DND-41 (cell line): ENCODE measurements around the gene ZDHHC14.

Source experiments
- ATAC-seq: fragments of 200-7000 bp; cut with Tn5 transposase; 3 replicates; pipeline ENCODE4 v1.9.1; 2021; ENCODE audit warnings: low read depth; ENCODE audit not compliant: insufficient read depth
- DNase-seq: peaks from one replicate; pipeline ENCODE4 v3.0.0-alpha.2; 2020
- H2AFZ ChIP-seq: 2 replicates; pipeline ENCODE4 v1.6.0; 2012; ENCODE audit warnings: low read depth, low read length
- H3K27ac ChIP-seq: 2 replicates; pipeline ENCODE4 v1.5.1; 2012; ENCODE audit warnings: low read length, inconsistent platforms
- H3K27me3 ChIP-seq: fragments of 200-600 bp; sonication (generic); 2 replicates; pipeline ENCODE4 v1.6.0; 2012; ENCODE audit warnings: low read length, mild to moderate bottlenecking, inconsistent platforms; ENCODE audit not compliant: insufficient read depth, poor library complexity
- H3K36me3 ChIP-seq: 2 replicates; pipeline ENCODE4 v1.5.1; 2012; ENCODE audit warnings: low read length, inconsistent platforms; ENCODE audit not compliant: insufficient read depth
- H3K4me1 ChIP-seq: 2 replicates; pipeline ENCODE4 v1.5.1; 2012; ENCODE audit warnings: mild to moderate bottlenecking, low read length; ENCODE audit not compliant: insufficient read depth
- H3K4me2 ChIP-seq: 2 replicates; pipeline ENCODE4 v1.6.0; 2012; ENCODE audit warnings: mild to moderate bottlenecking, moderate library complexity, low read length, inconsistent platforms; ENCODE audit not compliant: insufficient read depth
- H3K4me3 ChIP-seq, 2 experiments: fragments of 200-600 bp in 1 of 2; shearing (Covaris generic) in 1 of 2; 2 replicates each; pipeline ENCODE4 v1.5.1; 2012 to 2016; ENCODE audit warnings: inconsistent platforms in 2 of 2, low read length in 2 of 2, mild to moderate bottlenecking in 2 of 2, low read depth in 1 of 2, moderate library complexity in 1 of 2
- H3K79me2 ChIP-seq: 2 replicates; pipeline ENCODE4 v1.6.0; 2012; ENCODE audit warnings: low read length, inconsistent platforms; ENCODE audit not compliant: insufficient read depth
- H3K9ac ChIP-seq: 2 replicates; pipeline ENCODE4 v1.6.0; 2012; ENCODE audit warnings: low read depth, mild to moderate bottlenecking, inconsistent platforms, low read length, moderate library complexity
- H3K9me3 ChIP-seq: 2 replicates; pipeline ENCODE4 v1.5.1; 2012; ENCODE audit warnings: low read length, moderate library complexity, mild to moderate bottlenecking, inconsistent platforms; ENCODE audit not compliant: insufficient read depth, severe bottlenecking
- H4K20me1 ChIP-seq: 2 replicates; pipeline ENCODE4 v1.6.0; 2012; ENCODE audit warnings: low read length; ENCODE audit not compliant: insufficient read depth
- EZH2 ChIP-seq: IDR thresholded peaks from 3 replicates; pipeline ENCODE4 v1.6.1; 2012; ENCODE audit warnings: borderline replicate concordance, low read depth, mild to moderate bottlenecking, moderate library complexity, low read length, inconsistent platforms; ENCODE audit not compliant: severe bottlenecking
- TF ChIP-seq, protein P1 (sequence below): IDR thresholded peaks from 2 replicates; pipeline ENCODE4 v1.5.1; 2012; ENCODE audit warnings: borderline replicate concordance, low read length, moderate library complexity, mild to moderate bottlenecking; ENCODE audit not compliant: poor library complexity, severe bottlenecking; ENCODE audit errors: extremely low read depth

ZDHHC14 gene

DNA sequence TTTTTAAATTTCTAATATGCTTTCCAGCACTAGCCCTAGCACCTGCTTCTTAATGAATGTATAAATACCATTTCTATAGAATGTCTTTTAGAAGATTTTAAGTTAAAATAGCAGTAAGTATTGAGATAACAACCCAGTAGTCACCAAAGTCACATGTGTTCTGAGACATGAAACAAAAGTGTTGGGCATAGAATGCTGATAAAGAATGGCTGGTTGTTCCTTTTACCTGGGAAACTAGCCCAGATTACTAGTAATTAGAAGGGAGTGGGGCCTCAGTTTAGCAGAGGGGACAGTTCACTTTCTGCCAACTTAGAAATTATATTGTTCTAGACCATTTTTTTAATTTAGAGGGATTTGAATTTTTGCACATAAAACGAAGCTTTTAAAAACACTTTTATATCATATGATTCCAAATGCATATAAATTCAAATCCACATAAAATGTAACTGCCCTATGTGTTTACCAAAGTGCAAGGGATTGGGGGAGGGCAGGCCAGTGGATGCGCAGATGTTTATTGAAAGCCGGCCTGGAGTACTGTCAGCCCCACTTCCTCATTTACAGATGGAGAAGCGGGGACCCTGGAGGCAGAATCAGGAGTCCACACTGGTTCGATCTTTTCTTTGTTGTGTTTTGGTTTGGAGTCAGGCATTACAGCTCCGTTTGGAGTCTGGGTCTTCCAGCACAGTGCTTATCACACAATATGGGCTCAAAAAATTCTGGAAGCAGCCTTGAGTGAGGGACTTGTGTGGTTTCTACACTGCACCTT is 139.8 kb downstream of the ZDHHC14 start:
- no peak overlapping the region for H3K9ac ChIP-seq
- no peaks in the 10 kb centered on the region for H4K20me1 ChIP-seq
- ATAC-seq = no peak
- H3K79me2 ChIP-seq = no peaks in the 10 kb centered on the region
- H3K4me2 ChIP-seq = no peak overlapping the region
- H3K9me3 ChIP-seq = no peaks in the 10 kb centered on the region
- H3K36me3 ChIP-seq = no peaks in the 10 kb centered on the region
- H2AFZ ChIP-seq = no peak overlapping the region
- H3K4me3 ChIP-seq = no peak overlapping the region
- TF ChIP-seq, protein P1, sequence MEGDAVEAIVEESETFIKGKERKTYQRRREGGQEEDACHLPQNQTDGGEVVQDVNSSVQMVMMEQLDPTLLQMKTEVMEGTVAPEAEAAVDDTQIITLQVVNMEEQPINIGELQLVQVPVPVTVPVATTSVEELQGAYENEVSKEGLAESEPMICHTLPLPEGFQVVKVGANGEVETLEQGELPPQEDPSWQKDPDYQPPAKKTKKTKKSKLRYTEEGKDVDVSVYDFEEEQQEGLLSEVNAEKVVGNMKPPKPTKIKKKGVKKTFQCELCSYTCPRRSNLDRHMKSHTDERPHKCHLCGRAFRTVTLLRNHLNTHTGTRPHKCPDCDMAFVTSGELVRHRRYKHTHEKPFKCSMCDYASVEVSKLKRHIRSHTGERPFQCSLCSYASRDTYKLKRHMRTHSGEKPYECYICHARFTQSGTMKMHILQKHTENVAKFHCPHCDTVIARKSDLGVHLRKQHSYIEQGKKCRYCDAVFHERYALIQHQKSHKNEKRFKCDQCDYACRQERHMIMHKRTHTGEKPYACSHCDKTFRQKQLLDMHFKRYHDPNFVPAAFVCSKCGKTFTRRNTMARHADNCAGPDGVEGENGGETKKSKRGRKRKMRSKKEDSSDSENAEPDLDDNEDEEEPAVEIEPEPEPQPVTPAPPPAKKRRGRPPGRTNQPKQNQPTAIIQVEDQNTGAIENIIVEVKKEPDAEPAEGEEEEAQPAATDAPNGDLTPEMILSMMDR = no peak
- TF ChIP-seq EZH2 = no peak
- no peaks in the 10 kb centered on the region for H3K4me1 ChIP-seq
- no peaks in the 10 kb centered on the region for H3K27me3 ChIP-seq
- H3K27ac ChIP-seq = no peak overlapping the region
- DNase-seq = no peak

DNA sequence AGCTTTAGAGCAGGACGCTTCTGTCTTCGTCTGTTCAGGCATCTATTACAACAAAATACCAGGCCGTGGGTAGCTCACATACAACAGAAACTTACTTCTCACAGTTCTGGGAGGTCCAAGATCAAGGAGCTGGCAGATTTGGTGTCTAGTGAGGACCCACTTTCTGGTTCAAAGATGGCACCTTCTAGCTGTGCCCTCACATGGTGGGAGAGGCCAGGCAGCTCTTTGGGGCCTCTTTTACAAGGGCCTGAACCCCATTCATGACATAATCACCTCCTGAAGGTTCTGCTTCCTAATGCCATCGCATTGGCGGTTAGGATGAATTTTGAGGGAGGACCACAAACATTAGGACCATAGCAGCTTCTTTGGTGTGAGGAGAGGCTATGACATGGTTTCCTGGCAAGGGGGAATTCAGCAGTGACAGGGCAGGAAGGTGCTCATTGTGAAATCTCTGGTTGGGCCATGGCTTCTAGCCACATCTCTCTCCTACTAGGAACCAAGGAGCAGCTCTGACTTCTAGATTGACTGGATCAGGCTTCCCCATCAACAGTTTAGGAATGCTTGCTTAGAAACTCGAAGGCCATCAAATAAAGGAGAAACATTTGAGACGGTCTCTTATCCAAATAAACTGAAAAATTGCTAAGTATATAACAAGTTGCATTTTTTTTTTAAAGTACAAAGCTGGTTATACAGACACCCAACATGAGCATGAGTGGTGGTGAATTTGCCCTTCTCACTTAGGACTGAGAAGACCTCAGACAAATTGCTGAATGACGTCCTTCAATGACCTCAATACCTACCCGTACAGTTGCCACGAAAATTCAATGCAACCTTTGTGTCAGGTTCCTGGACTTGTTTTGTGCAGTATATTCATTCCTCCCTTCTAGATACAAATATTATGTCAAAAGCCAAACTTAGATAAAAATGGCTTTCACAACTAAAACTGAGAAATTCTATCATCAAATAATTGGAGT is 140.7 kb downstream of the ZDHHC14 start:
- no peaks in the 10 kb centered on the region for H3K27me3 ChIP-seq
- H3K79me2 ChIP-seq = no peaks in the 10 kb centered on the region
- no peak overlapping the region for H3K27ac ChIP-seq
- no peak overlapping the region for H3K4me3 ChIP-seq
- DNase-seq (no peak), ATAC-seq (no peak)
- no peak overlapping the region for H3K9ac ChIP-seq
- no peaks in the 10 kb centered on the region for H4K20me1 ChIP-seq
- no peak overlapping the region for H2AFZ ChIP-seq
- H3K36me3 ChIP-seq = no peaks in the 10 kb centered on the region
- no peak overlapping the region for H3K4me2 ChIP-seq
- H3K9me3 ChIP-seq = no peaks in the 10 kb centered on the region
- no peaks in the 10 kb centered on the region for H3K4me1 ChIP-seq
- TF ChIP-seq, protein P1 = no peak
- TF ChIP-seq EZH2 = no peak

DNA sequence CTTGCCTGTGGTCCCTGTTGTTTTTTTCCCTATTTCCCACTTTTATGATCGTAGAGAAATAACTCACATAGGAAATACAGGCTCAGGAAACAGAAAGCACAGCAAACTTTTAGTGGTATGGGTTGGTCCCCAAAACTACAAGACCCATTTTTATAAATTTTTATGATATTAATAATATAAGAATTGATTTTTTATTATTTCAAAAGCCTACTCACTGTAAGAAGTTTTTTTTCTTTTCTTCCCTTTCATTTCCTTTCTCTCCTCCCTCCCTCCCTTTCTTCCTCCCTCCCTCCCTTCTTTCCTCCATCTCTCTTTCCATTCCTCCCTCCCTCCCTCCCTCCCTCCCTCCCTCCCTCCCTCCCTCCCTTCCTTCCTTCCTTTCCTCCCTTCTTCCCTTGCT is 141.5 kb downstream of the ZDHHC14 start:
- Histone ChIP-seq H3K4me1 (no peaks in the 10 kb centered on the region), H4K20me1 (no peaks in the 10 kb centered on the region), H3K27me3 (no peaks in the 10 kb centered on the region), H3K4me2 (no peak overlapping the region), H3K9me3 (no peaks in the 10 kb centered on the region), H3K4me3 (no peak overlapping the region), H3K27ac (no peak overlapping the region), H3K36me3 (no peaks in the 10 kb centered on the region), H3K9ac (no peak overlapping the region), H2AFZ (no peak overlapping the region), H3K79me2 (no peaks in the 10 kb centered on the region)
- DNase-seq (no peak), ATAC-seq (no peak)
- no peak for TF ChIP-seq EZH2
- TF ChIP-seq, protein P1 = no peak
